ENCODE data around the gene COMMD9. TPM values are rescaled to one million over a fixed set of nuclear protein-coding genes. Genes with fewer than 3 reads are reported as not detected.

The COMMD9 gene
- total RNA-seq, 1 donor from 2014 or later, result 61.0 TPM

DNA sequence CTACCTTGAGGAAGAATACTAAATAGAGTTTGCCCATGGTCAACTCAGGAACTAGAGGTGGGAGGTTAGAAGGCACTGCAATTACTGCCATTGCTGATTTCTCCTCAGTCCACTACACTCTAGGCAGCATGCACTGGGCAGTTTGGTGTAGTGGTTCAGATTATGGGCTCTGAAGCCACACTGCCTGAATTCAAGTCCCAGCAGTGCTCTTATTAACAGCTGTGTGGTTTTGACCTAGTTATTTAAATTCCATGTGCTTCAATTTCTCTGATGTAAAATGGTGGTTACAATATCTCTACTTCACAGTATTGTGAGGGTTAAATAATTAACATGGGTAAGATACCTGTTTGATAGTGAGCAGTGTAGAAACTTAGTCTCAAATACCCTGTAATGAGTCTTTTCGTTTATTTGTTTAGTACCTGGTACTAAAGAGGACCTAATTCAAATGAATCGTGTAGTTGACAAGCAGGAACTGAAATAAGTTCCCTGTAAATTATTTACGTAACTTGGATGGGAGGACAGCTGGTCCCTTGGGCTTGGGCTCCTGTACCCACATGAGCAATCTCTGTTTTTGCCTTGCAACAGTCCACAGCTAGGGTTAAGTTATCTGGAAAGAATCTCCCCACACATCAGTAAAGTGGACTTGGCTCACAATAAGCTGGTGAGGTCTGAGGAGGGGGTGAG lies 24.7 kb upstream of the COMMD9 start:
- intact Hi-C loops (cut with micrococcal nuclease), result no loop called here
- no peaks in the 10 kb centered on the region for H3K36me3 Mint-ChIP-seq (ENCODE audit: low read depth)
- no peak overlapping the region for H3K27ac Mint-ChIP-seq
- DNase-seq, result no peak
- H3K9me3 Mint-ChIP-seq, result no peaks in the 10 kb centered on the region
- ChIA-PET POLR2A (interaction anchor here (0.9 kb wide), 1 partner anchor 13 kb away, joined by 3 read pairs; no protein-coding TSS in a partner anchor), CTCF (no interaction called here)
- no peaks in the 10 kb centered on the region for H3K4me1 Mint-ChIP-seq
- TF ChIP-seq, protein P1, sequence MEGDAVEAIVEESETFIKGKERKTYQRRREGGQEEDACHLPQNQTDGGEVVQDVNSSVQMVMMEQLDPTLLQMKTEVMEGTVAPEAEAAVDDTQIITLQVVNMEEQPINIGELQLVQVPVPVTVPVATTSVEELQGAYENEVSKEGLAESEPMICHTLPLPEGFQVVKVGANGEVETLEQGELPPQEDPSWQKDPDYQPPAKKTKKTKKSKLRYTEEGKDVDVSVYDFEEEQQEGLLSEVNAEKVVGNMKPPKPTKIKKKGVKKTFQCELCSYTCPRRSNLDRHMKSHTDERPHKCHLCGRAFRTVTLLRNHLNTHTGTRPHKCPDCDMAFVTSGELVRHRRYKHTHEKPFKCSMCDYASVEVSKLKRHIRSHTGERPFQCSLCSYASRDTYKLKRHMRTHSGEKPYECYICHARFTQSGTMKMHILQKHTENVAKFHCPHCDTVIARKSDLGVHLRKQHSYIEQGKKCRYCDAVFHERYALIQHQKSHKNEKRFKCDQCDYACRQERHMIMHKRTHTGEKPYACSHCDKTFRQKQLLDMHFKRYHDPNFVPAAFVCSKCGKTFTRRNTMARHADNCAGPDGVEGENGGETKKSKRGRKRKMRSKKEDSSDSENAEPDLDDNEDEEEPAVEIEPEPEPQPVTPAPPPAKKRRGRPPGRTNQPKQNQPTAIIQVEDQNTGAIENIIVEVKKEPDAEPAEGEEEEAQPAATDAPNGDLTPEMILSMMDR (IDR thresholded peaks at IDR 0.05), result no peak
- ATAC-seq (ENCODE audit: low read depth), result no peak
- H3K4me3 Mint-ChIP-seq, result no peak overlapping the region
- H3K27me3 Mint-ChIP-seq, result peaks cover 17% of the 10 kb centered on the region

DNA sequence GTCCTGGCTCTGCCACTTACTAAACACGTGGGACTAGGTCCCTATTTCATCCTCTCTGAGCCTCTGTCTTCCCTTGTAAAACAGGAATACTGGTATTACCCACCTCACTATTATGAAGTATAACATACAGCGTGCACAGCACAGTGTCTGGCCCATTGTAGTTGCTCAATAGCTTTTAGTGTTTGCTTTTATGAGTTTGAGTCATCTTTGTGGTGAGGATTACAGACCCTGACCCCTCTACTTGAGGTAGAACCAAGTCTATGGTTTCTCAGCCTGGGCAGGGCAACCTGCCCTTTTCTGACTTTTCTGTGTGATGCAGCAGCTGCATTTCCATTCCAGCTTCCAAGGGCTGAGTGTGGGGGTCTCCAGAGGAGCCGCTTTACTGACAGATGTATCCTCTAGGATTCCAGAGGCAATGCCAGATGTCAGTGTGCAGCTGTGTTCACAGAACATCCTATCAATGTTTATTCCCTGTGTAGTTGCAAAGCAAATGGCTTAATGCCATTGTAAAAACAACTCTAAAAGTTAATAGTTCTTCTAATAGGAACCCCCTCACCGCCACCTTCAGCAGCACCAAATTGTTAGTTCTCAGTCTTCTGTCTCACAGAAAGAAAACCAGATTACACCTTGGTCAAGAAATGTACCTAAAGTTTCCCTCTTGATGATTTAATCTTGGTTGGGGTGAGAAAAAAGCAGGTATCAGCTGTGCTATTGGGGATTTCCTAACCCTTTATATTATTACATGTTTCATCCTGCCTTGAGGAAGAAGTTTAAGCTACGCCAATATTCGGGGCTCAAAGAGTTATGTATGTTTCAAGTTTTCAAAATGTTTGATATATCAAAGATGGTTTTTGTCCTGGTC lies 23.6 kb upstream of the COMMD9 start:
- CTCF ChIA-PET, result interaction anchor here (2.6 kb wide), 1 partner anchor 180 kb away, joined by 7 read pairs; no protein-coding TSS in a partner anchor
- POLR2A ChIA-PET, result interaction anchor here (0.9 kb wide), 1 partner anchor 12 kb away, joined by 3 read pairs; no protein-coding TSS in a partner anchor
- TF ChIP-seq, protein P1 (IDR thresholded peaks at IDR 0.05), result no peak
- ATAC-seq (ENCODE audit: low read depth) (no peak), DNase-seq (no peak)
- Mint-ChIP-seq H3K36me3 (ENCODE audit: low read depth) (no peaks in the 10 kb centered on the region), H3K4me1 (no peaks in the 10 kb centered on the region), H3K9me3 (no peaks in the 10 kb centered on the region), H3K27me3 (peaks cover 12% of the 10 kb centered on the region), H3K27ac (no peak overlapping the region), H3K4me3 (no peak overlapping the region)
- intact Hi-C loops (cut with micrococcal nuclease), result no loop called here

DNA sequence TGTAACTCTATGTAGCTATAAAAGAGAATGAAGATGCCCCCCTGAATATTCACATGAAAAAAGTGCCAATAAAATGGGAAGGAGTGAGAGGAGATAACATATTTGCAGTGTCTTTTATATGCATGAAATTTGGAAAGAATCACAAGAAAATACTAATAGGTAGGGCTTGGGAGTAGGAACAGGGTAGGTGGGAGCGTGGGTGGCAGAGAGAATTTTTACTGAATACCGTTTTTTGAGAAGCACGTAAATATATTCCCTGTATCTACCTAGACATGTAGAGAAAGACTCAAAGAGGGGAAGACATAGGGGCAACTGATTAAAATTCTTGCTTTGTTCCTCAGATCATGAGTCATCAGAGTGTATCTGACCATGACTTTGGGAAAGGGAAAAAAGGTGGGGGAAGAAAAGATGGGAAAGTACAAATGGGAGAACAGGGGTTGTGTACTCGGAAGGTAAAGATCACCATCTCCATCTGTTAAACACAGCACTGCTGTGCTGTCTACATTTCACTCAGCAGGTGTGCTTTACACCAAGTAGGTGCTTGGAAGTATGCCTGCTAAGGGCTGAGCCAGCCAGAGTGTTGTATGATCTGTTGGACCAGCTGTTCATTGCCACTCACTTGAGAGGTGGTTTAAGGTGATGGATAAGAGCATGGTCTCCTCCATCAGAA lies 22.8 kb upstream of the COMMD9 start:
- Mint-ChIP-seq H3K4me3 (no peak overlapping the region), H3K9me3 (no peaks in the 10 kb centered on the region), H3K27ac (no peak overlapping the region), H3K4me1 (no peaks in the 10 kb centered on the region), H3K36me3 (ENCODE audit: low read depth) (no peaks in the 10 kb centered on the region), H3K27me3 (peaks cover 10% of the 10 kb centered on the region)
- ATAC-seq (ENCODE audit: low read depth) (no peak), DNase-seq (no peak)
- ChIA-PET POLR2A (no interaction called here), CTCF (interaction anchor here (1.2 to 2.6 kb wide), 2 partner anchors 167 to 181 kb away, joined by 5 to 7 read pairs; no protein-coding TSS in a partner anchor)
- intact Hi-C loops (cut with micrococcal nuclease), result no loop called here
- TF ChIP-seq, protein P1 (IDR thresholded peaks at IDR 0.05), result no peak

DNA sequence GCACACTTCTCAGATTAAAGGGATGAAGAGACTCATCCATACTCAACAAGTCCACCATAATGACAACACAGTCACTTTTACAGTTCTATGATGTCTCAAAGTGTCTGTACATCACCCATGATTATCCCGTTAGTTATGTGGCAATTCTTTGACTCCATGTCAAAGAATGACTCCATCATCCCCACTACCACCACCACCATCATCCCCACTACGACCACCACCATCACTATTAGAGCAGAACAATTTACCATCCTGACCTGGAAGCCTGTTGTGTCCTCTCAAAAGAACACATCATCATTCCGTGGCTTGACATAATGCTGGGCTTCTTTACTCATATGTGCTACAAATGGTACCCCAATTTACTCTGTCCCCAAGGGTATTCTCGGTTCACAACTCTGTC lies 20.6 kb upstream of the COMMD9 start:
- Mint-ChIP-seq H3K27ac (no peak overlapping the region), H3K9me3 (peaks cover 2% of the 10 kb centered on the region), H3K27me3 (peaks cover 6% of the 10 kb centered on the region), H3K36me3 (ENCODE audit: low read depth) (no peaks in the 10 kb centered on the region), H3K4me3 (no peak overlapping the region), H3K4me1 (no peaks in the 10 kb centered on the region)
- ChIA-PET CTCF (interaction anchor here (0.6 kb wide), 1 partner anchor 164 kb away, joined by 4 read pairs; no protein-coding TSS in a partner anchor), POLR2A (no interaction called here)
- intact Hi-C loops (cut with micrococcal nuclease), result no loop called here
- TF ChIP-seq, protein P1 (IDR thresholded peaks at IDR 0.05), result no peak
- ATAC-seq (ENCODE audit: low read depth) (no peak), DNase-seq (no peak)

Measured in activated B cell treated with CpG ODN at 0.5 μM for 24 hours (primary cell).